Parathyroid adenoma (tissue), 2 donors: ENCODE measurements around the gene GYG1.

Experiments
- H2AFZ ChIP-seq: fragments of 300-600 bp; sonication (generic); one replicate; pipeline ENCODE4 v1.7.0; 2017; ENCODE audit warnings: antibody characterized with exemption, mild to moderate bottlenecking
- H3K27ac ChIP-seq: fragments of 300-600 bp; sonication (generic); one replicate; pipeline ENCODE4 v1.7.0; 2017
- H3K27me3 ChIP-seq: fragments of 300-600 bp; sonication (generic); one replicate; pipeline ENCODE4 v1.7.0; 2017; ENCODE audit warnings: low read length; ENCODE audit not compliant: control insufficient read depth, insufficient read depth
- H3K36me3 ChIP-seq: fragments of 300-600 bp; sonication (generic); one replicate; pipeline ENCODE4 v1.7.0; 2017; ENCODE audit warnings: low read length; ENCODE audit not compliant: control insufficient read depth, insufficient read depth
- H3K4me1 ChIP-seq: fragments of 300-600 bp; sonication (generic); one replicate; pipeline ENCODE4 v1.7.0; 2017; ENCODE audit warnings: control low read depth
- H3K4me2 ChIP-seq: fragments of 300-600 bp; sonication (generic); one replicate; pipeline ENCODE4 v1.7.0; 2017; ENCODE audit warnings: low read length
- H3K4me3 ChIP-seq: fragments of 300-600 bp; sonication (generic); one replicate; pipeline ENCODE4 v1.7.0; 2017; ENCODE audit warnings: low read depth, low read length
- H3K79me2 ChIP-seq: fragments of 300-600 bp; sonication (generic); one replicate; pipeline ENCODE4 v1.7.0; 2017; ENCODE audit warnings: control low read depth
- H3K9ac ChIP-seq: fragments of 300-600 bp; sonication (generic); one replicate; pipeline ENCODE4 v1.7.0; 2017; ENCODE audit warnings: mild to moderate bottlenecking
- H3K9me3 ChIP-seq: fragments of 300-600 bp; sonication (generic); one replicate; pipeline ENCODE4 v1.7.0; 2017; ENCODE audit warnings: low read length; ENCODE audit not compliant: control insufficient read depth
- CTCF ChIP-seq: fragments of 300-600 bp; sonication (generic); IDR thresholded peaks from one replicate; pipeline ENCODE4 v1.7.0; 2017; ENCODE audit warnings: antibody characterized with exemption, mild to moderate bottlenecking
- donor health status: primary hyperparathyroidism.

GYG1 gene

GRCh38 chr3:149000206-149000745 lies 8.9 kb downstream of the GYG1 start:
- Histone ChIP-seq H3K4me1 (no peaks in the 10 kb centered on the region), H3K9me3 (no peaks in the 10 kb centered on the region)
- TF ChIP-seq CTCF: no peak

GRCh38 chr3:149001727-149002126 lies 10.4 kb downstream of the GYG1 start:
- H3K4me2 ChIP-seq: no peak overlapping the region
- H3K9ac ChIP-seq: no peak overlapping the region
- no peak overlapping the region for H3K4me3 ChIP-seq
- TF ChIP-seq CTCF: no peak
- no peak overlapping the region for H3K27ac ChIP-seq
- H3K79me2 ChIP-seq: no peaks in the 10 kb centered on the region
- H3K4me1 ChIP-seq: no peaks in the 10 kb centered on the region
- no peaks in the 10 kb centered on the region for H3K27me3 ChIP-seq
- no peaks in the 10 kb centered on the region for H3K36me3 ChIP-seq
- no peaks in the 10 kb centered on the region for H3K9me3 ChIP-seq
- H2AFZ ChIP-seq: no peak overlapping the region

More at GRCh38 chr3:149000206-149000745, 8.9 kb downstream of the GYG1 start:
- Histone ChIP-seq H3K79me2 (no peaks in the 10 kb centered on the region), H3K27ac (no peak overlapping the region), H3K4me2 (no peak overlapping the region), H3K4me3 (no peak overlapping the region), H3K27me3 (no peaks in the 10 kb centered on the region), H2AFZ (no peak overlapping the region), H3K9ac (no peak overlapping the region), H3K36me3 (no peaks in the 10 kb centered on the region)

- H3K36me3 ChIP-seq: no peaks in the 10 kb centered on the region
- no peak for TF ChIP-seq CTCF
- no peak overlapping the region for H2AFZ ChIP-seq
- no peak overlapping the region for H3K4me3 ChIP-seq
- H3K27me3 ChIP-seq: no peaks in the 10 kb centered on the region
- H3K79me2 ChIP-seq: no peaks in the 10 kb centered on the region
- H3K9me3 ChIP-seq: no peaks in the 10 kb centered on the region
- H3K27ac ChIP-seq: no peak overlapping the region
- no peaks in the 10 kb centered on the region for H3K4me1 ChIP-seq
- H3K9ac ChIP-seq: no peak overlapping the region
- no peak overlapping the region for H3K4me2 ChIP-seq
Observed at GRCh38 chr3:149003653-149004305, 12.4 kb downstream of the GYG1 start.

GRCh38 chr3:149004622-149005021 lies 13.3 kb downstream of the GYG1 start:
- Histone ChIP-seq H3K27me3 (no peaks in the 10 kb centered on the region), H3K9ac (no peak overlapping the region), H3K9me3 (no peaks in the 10 kb centered on the region), H3K36me3 (no peaks in the 10 kb centered on the region), H3K79me2 (peaks cover 2% of the 10 kb centered on the region), H2AFZ (no peak overlapping the region), H3K4me2 (no peak overlapping the region), H3K4me1 (no peaks in the 10 kb centered on the region), H3K27ac (no peak overlapping the region), H3K4me3 (no peak overlapping the region)
- no peak for TF ChIP-seq CTCF

- H3K27ac ChIP-seq: no peak overlapping the region
- no peak overlapping the region for H3K9ac ChIP-seq
- H2AFZ ChIP-seq: no peak overlapping the region
- no peaks in the 10 kb centered on the region for H3K4me1 ChIP-seq
- TF ChIP-seq CTCF: no peak
- no peaks in the 10 kb centered on the region for H3K9me3 ChIP-seq
- H3K36me3 ChIP-seq: no peaks in the 10 kb centered on the region
- H3K4me3 ChIP-seq: no peak overlapping the region
- peaks cover 2% of the 10 kb centered on the region for H3K79me2 ChIP-seq
- H3K4me2 ChIP-seq: no peak overlapping the region
- H3K27me3 ChIP-seq: no peaks in the 10 kb centered on the region
Observed at GRCh38 chr3:149005416-149005815, 14.1 kb downstream of the GYG1 start.
